Ascending aorta (tissue), 2 donors: ENCODE data around the gene REEP2. TPM values are rescaled to one million over a fixed set of nuclear protein-coding genes. Genes with fewer than 3 reads are reported as not detected.
"Not testable (repeated sequence)": the region's sequence is repeated elsewhere in the genome, so short reads cannot be mapped to it uniquely, and the experiment has no call there.

ENCODE experiments used
- DNase-seq, 2 donors: peaks; one replicate each; pipeline ENCODE4 v3.0.0-alpha.2; 2019; ENCODE audit warnings: low spot score in 2 of 2
- H3K27ac ChIP-seq, 2 donors: fragments of 200-600 bp; sonication (generic); one replicate each; pipeline ENCODE4 v1.5.1; 2016 to 2017; ENCODE audit warnings: mild to moderate bottlenecking in 1 of 2
- H3K27me3 ChIP-seq: fragments of 200-600 bp; sonication (generic); one replicate; pipeline ENCODE4 v1.5.1; 2017
- H3K36me3 ChIP-seq, 2 donors: fragments of 200-600 bp; sonication (generic); one replicate each; pipeline ENCODE4 v1.5.1; 2016
- H3K4me1 ChIP-seq, 2 donors: fragments of 200-600 bp; sonication (generic); one replicate each; pipeline ENCODE4 v1.5.1; 2016 to 2017; ENCODE audit warnings: mild to moderate bottlenecking in 1 of 2
- H3K4me3 ChIP-seq, 2 donors: fragments of 200-600 bp; sonication (generic); one replicate each; pipeline ENCODE4 v1.5.1; 2016 to 2017; ENCODE audit warnings: mild to moderate bottlenecking in 1 of 2
- H3K9me3 ChIP-seq, 2 donors: fragments of 200-600 bp; sonication (generic); one replicate each; pipeline ENCODE4 v1.5.1; 2016
- intact Hi-C: fragments of 100-400 bp; cut with DNase I; formaldehyde crosslinking; loops from one replicate; pipeline ENCODE4 v1.15.1; 2023
- total RNA-seq: library from RNA; depleted of rRNA; stranded (reverse); fragments of >200 nt; gene quantifications from one replicate; pipeline ENCODE4 v1.1.0, GENCODE V29; 2016
- TF ChIP-seq, protein P1 (sequence below), 3 experiments: fragments of 200-600 bp in 2 of 3; fragments of 450-650 bp in 1 of 3; sonication (generic) in 2 of 3; IDR thresholded peaks; one replicate each; pipeline ENCODE4 v1.5.1; 2016 to 2019; ENCODE audit warnings: antibody characterized with exemption in 3 of 3, mild to moderate bottlenecking in 1 of 3, moderate library complexity in 1 of 3

REEP2 gene
- total RNA-seq, 1 donor from 2014 or later, result 3.5 TPM

DNA sequence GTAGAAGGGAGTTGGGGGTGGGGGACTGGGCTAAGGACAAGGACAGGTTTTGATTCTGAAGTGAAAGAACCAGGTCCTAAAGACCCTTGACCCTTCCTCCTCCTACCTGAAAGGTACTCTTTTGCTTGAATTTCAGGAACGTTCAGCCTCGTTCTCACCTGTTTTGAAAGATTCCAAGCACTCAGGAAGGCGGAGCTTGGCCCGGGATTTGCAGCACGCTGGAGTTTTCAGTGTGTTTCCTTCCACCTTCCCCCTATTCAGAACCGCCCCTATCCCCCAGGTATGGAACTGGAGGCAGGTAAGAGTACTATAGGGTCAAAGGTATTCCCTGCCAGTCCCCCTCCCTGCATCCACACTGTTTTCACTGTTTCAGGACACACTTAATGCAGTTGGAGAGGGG, 33.5 kb downstream of the REEP2 start:
- Histone ChIP-seq H3K4me1 (peaks cover 0 to 6% of the 10 kb centered on the region in 2 donors), H3K4me3 (no peak overlapping the region), H3K36me3 (peaks cover 1 to 7% of the 10 kb centered on the region in 2 donors), H3K9me3 (no peaks in the 10 kb centered on the region), H3K27me3 (no peaks in the 10 kb centered on the region), H3K27ac (no peak overlapping the region)
- TF ChIP-seq, protein P1, sequence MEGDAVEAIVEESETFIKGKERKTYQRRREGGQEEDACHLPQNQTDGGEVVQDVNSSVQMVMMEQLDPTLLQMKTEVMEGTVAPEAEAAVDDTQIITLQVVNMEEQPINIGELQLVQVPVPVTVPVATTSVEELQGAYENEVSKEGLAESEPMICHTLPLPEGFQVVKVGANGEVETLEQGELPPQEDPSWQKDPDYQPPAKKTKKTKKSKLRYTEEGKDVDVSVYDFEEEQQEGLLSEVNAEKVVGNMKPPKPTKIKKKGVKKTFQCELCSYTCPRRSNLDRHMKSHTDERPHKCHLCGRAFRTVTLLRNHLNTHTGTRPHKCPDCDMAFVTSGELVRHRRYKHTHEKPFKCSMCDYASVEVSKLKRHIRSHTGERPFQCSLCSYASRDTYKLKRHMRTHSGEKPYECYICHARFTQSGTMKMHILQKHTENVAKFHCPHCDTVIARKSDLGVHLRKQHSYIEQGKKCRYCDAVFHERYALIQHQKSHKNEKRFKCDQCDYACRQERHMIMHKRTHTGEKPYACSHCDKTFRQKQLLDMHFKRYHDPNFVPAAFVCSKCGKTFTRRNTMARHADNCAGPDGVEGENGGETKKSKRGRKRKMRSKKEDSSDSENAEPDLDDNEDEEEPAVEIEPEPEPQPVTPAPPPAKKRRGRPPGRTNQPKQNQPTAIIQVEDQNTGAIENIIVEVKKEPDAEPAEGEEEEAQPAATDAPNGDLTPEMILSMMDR (IDR thresholded peaks at IDR 0.05), result no peak
- intact Hi-C loops, result no loop called here
- no peak for DNase-seq

DNA sequence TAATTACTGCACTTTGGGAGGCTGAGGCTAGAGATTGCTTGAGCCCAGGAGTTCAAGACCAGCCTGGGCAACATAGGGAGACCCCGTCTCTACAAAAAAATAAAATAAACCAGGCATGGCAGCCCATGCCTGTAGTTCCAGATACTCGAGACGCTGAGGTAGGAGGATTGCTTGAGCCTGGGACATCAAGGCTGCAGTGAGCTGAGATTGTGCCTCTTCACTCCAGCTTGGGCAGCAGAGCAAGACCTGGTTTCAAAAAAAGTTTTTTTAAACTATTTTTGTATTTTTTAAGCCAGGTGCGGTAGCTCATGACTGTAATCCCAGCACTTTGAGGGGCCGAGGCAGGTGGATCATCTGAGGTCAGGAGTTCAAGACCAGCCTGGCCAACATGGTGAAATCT, 34.3 kb downstream of the REEP2 start:
- DNase-seq, intact Hi-C loops, H3K4me1 ChIP-seq, H3K4me3 ChIP-seq, H3K36me3 ChIP-seq, H3K9me3 ChIP-seq, H3K27me3 ChIP-seq, H3K27ac ChIP-seq: not testable (repeated sequence)

DNA sequence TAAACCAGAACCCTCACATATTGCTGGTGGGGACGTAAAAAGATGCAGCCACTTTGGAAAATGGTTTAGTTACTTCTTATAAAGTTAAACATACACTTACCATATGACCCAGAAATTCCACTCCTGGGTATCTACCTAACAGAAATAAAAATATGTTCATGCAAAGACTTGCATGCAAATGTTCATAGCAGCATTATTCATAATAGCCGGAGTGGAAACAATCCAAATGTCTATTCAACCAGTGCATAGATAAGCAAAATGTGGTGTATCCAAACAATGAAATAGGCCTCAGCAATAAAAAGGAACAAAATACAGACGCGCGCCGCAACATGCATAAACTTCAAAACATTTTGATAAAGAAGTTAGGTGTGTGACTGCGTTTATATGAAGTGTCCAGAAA, 38.1 kb downstream of the REEP2 start:
- Histone ChIP-seq H3K4me3 (no peak overlapping the region), H3K36me3 (no peaks in the 10 kb centered on the region), H3K9me3 (no peaks in the 10 kb centered on the region), H3K4me1 (no peaks in the 10 kb centered on the region), H3K27me3 (no peaks in the 10 kb centered on the region), H3K27ac (no peak overlapping the region)
- intact Hi-C loops, result no loop called here
- TF ChIP-seq, protein P1 (IDR thresholded peaks at IDR 0.05), result no peak
- no peak for DNase-seq

DNA sequence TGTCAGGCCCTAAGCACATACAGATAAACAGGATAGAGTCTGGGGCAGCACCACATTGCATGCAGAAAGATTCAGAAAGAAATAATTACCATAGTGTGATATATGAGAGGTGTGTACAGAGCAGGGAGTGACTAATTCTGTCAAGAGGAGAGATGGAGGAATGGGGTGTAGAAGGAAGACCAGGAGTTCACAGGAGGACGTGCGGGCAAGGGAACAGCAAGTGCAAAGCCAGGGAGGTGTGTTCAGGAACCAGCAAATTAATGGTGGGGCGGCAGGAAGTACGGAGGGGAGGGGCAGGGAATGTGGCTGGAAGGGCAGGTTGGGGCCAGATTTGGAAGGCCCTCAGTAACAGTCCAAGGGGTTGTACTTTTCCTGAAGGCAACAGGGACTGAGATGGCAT, 43.8 kb downstream of the REEP2 start:
- intact Hi-C loops, result no loop called here
- H3K4me3 ChIP-seq, result no peak overlapping the region
- H3K36me3 ChIP-seq, result no peaks in the 10 kb centered on the region
- no peak for DNase-seq
- H3K4me1 ChIP-seq, result no peaks in the 10 kb centered on the region
- H3K27me3 ChIP-seq, result no peaks in the 10 kb centered on the region
- H3K9me3 ChIP-seq, result no peaks in the 10 kb centered on the region
- TF ChIP-seq, protein P1 (IDR thresholded peaks at IDR 0.05), result no peak
- H3K27ac ChIP-seq, result no peak overlapping the region

DNA sequence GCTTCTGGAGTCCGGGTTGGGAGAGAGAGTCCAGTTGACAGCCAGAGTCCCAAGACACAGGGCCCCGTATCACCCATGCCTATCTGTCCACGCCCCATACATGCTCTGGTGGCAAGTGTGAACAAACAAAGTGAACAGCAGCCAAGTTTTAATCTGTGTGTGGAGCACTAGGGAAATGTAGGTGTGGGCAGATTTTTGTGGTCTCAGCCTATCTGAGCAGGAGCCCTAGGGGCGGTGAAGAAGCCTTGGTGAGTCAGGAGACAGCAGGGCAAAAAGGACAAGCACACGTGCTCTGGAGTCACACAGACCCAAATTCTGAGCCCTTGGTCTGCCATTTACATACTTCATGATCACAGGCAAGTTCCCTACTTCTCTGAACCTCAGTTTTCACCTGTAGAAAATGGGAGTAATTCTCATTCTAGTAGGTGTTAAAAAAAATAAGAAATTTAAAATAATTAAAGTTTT, 49.7 kb downstream of the REEP2 start:
- no peaks in the 10 kb centered on the region for H3K9me3 ChIP-seq
- no peak overlapping the region for H3K4me3 ChIP-seq
- TF ChIP-seq, protein P1 (IDR thresholded peaks at IDR 0.05), result no peak
- no peaks in the 10 kb centered on the region for H3K36me3 ChIP-seq
- no peak overlapping the region for H3K27ac ChIP-seq
- H3K4me1 ChIP-seq, result peaks cover 9 to 31% of the 10 kb centered on the region in 2 donors
- intact Hi-C loops, result no loop called here
- no peak for DNase-seq
- no peaks in the 10 kb centered on the region for H3K27me3 ChIP-seq

- H3K36me3 ChIP-seq, result no peaks in the 10 kb centered on the region
These were observed 50.8 kb downstream of the REEP2 start for GRCh38 chr5:138489683-138490061.

More at GRCh38 chr5:138489683-138490061, 50.8 kb downstream of the REEP2 start:
- Histone ChIP-seq H3K4me3 (no peak overlapping the region), H3K9me3 (no peaks in the 10 kb centered on the region), H3K4me1 (peaks cover 9 to 31% of the 10 kb centered on the region in 2 donors), H3K27me3 (no peaks in the 10 kb centered on the region), H3K27ac (no peak overlapping the region)
- no peak for DNase-seq
- TF ChIP-seq, protein P1 (IDR thresholded peaks at IDR 0.05), result no peak
- intact Hi-C loops, result loop anchor here (5.0 kb wide), 1 partner anchor 53 kb away; the partner anchor contains the start of gene ETF1
